H1 (cell line): Measurements from ENCODE around the gene SGSH.

Source experiments
- BACH1 ChIP-seq: IDR thresholded peaks from 2 replicates; pipeline ENCODE4 v1.6.1; 2012; ENCODE audit warnings: low read length, improper control_type of control experiment
- CTCF ChIP-seq, 3 experiments: IDR thresholded peaks; 1 replicate in 2 of 3; 2 replicates in 1 of 3; pipeline versions ENCODE4 v1.5.1 to v1.6.1; 2011; ENCODE audit warnings: low read length in 3 of 3, mild to moderate bottlenecking in 3 of 3, inconsistent platforms in 2 of 3, low read depth in 1 of 3, moderate library complexity in 1 of 3; ENCODE audit not compliant: insufficient read depth in 1 of 3; ENCODE audit errors: control extremely low read depth in 1 of 3
- MAX ChIP-seq: IDR thresholded peaks from 2 replicates; pipeline ENCODE4 v1.6.1; 2012; ENCODE audit warnings: inconsistent platforms
- NANOG ChIP-seq: IDR thresholded peaks from 2 replicates; pipeline ENCODE4 v1.6.1; 2011; ENCODE audit warnings: low read length, low read depth, mild to moderate bottlenecking, inconsistent platforms; ENCODE audit not compliant: insufficient read depth, poor library complexity, severe bottlenecking
- POLR2AphosphoS5 ChIP-seq: IDR thresholded peaks from 2 replicates; pipeline ENCODE4 v1.6.1; 2011; ENCODE audit warnings: low read depth, low read length
- SP2 ChIP-seq: IDR thresholded peaks from 2 replicates; pipeline ENCODE4 v1.6.1; 2012; ENCODE audit warnings: mild to moderate bottlenecking, low read length, inconsistent platforms
- SUZ12 ChIP-seq: fragments of 200-600 bp; sonication (generic); IDR thresholded peaks from 2 replicates; pipeline ENCODE4 v1.6.1; 2012; ENCODE audit warnings: mild to moderate bottlenecking, inconsistent platforms, low read length, moderate library complexity, mixed read lengths
- USF2 ChIP-seq: IDR thresholded peaks from 2 replicates; pipeline ENCODE4 v1.6.1; 2011; ENCODE audit warnings: low read length, improper control_type of control experiment

GRCh38 chr17:80218391-80218790 is 1.7 kb downstream of the SGSH start:
- TF ChIP-seq MAX = no peak
- TF ChIP-seq CTCF (IDR thresholded peaks at IDR 0.05; ENCODE audit: control extremely low read depth in 1 of 3, insufficient read depth in 1 of 3, low read depth in 1 of 3, low read length in 3 of 3) = no peak
- no peak for TF ChIP-seq SP2
- no peak for TF ChIP-seq POLR2AphosphoS5
- no peak for TF ChIP-seq USF2
- TF ChIP-seq NANOG = no peak
- TF ChIP-seq SUZ12 = no peak
- no peak for TF ChIP-seq BACH1
